ENCODE measurements around the gene TGFBR3. TPM values are rescaled to one million over a fixed set of nuclear protein-coding genes. Genes with fewer than 3 reads are reported as not detected.
"Not testable (repeated sequence)": the region's sequence is repeated elsewhere in the genome, so short reads cannot be mapped to it uniquely, and the experiment has no call there.

TGFBR3 gene
- total and polyA plus RNA-seq, 9 of the 15 experiments (the other 6 are each of a cell fraction or from before 2014, with no cell fraction given), result 3.6 to 32.4 (median 15.6) TPM

DNA sequence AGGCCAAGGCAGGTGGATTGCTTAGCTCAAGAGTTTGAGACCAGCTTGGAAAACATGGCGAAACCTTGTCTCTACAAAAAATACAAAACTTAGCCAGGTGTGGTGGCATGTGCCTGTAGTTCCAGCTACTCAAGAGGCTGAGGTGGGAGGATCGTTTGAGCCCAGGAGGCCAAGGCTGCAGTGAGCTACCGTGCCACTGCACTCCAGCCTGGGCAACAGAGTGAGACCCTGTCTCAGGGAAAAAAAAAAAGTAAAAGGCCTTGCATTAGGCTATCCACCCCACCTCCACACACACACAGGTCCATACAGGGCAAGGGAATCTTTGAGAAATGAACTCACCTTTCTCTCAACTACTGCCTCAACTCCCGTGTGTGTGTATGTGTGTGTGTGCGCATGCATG lies 33.9 kb downstream of the TGFBR3 start:
- H3K9me1 ChIP-seq (ENCODE audit: control insufficient read depth, insufficient read depth, low read length); intact Hi-C loops (cut with micrococcal nuclease); H3K4me1 ChIP-seq (replicated peaks in 1 of 2; ENCODE audit: control insufficient read depth in 2 of 2, insufficient read depth in 2 of 2, low read length in 2 of 2); H3K27ac ChIP-seq (ENCODE audit: extremely low read depth, low read depth, low read length); H3K4me3 ChIP-seq; H2AFZ ChIP-seq (ENCODE audit: low read depth, low read length); H3K36me3 ChIP-seq (ENCODE audit: control insufficient read depth, insufficient read depth, low read length); H3K9ac ChIP-seq (ENCODE audit: insufficient read depth in 1 of 2, low read depth in 2 of 2, low read length in 2 of 2); BruUV-seq (replicated peaks); in situ Hi-C loops (cut with MboI); H3K79me2 ChIP-seq (ENCODE audit: control insufficient read depth, insufficient read depth, low read length); H3K9me3 ChIP-seq (replicated peaks; ENCODE audit: control insufficient read depth, insufficient read depth, low read depth, low read length); FAIRE-seq; H3K27me3 ChIP-seq (ENCODE audit: control insufficient read depth in 2 of 2, insufficient read depth in 2 of 2, low read length in 2 of 2); DNase-seq (ENCODE audit: extremely low read depth in 1 of 4, low spot score in 3 of 4); ATAC-seq; H4K20me1 ChIP-seq (replicated peaks; ENCODE audit: control insufficient read depth, insufficient read depth, low read length); CTCF ChIA-PET (ENCODE audit: low intra/inter-chr PET ratio); H3K4me2 ChIP-seq (ENCODE audit: insufficient read depth, low read length): not testable (repeated sequence)
- 65% methylated on average over 5 of the region's 5 CpGs for WGBS (ENCODE audit: insufficient coverage, low coverage, missing lambda C conversion rate)
- POLR2A ChIA-PET, result interaction anchor here (0.6 to 1.1 kb wide), 3 partner anchors 10 to 165 kb away, joined by 3 to 5 read pairs (median 4); no protein-coding TSS in a partner anchor
- peak; percentile 74 for TF ChIP-seq ZNF121 (CRISPR knock-in tag; conservative IDR thresholded peaks at IDR 0.05)

- H4K20me1 ChIP-seq (replicated peaks; ENCODE audit: control insufficient read depth, insufficient read depth, low read length), result no peaks in the 10 kb centered on the region
- H3K4me1 ChIP-seq (replicated peaks in 1 of 2; ENCODE audit: control insufficient read depth in 2 of 2, insufficient read depth in 2 of 2, low read length in 2 of 2), result peaks cover 0 to 3% of the 10 kb centered on the region in 2 experiments; a peak in 1 of 5 replicates
- H3K9ac ChIP-seq (ENCODE audit: insufficient read depth in 1 of 2, low read depth in 2 of 2, low read length in 2 of 2), result no peak overlapping the region
- ChIA-PET POLR2A (interaction anchor here (1.0 kb wide), 1 partner anchor 17 kb away, joined by 5 read pairs; no protein-coding TSS in a partner anchor), CTCF (ENCODE audit: low intra/inter-chr PET ratio) (no interaction called here)
- H3K27me3 ChIP-seq (ENCODE audit: control insufficient read depth in 2 of 2, insufficient read depth in 2 of 2, low read length in 2 of 2), result no peaks in the 10 kb centered on the region
- no peak for FAIRE-seq
- no peaks in the 10 kb centered on the region for H3K9me3 ChIP-seq (replicated peaks; ENCODE audit: control insufficient read depth, insufficient read depth, low read depth, low read length)
- intact Hi-C loops (cut with micrococcal nuclease) (no loop called here), in situ Hi-C loops (cut with MboI) (no loop called here)
- no peaks in the 10 kb centered on the region for H3K9me1 ChIP-seq (ENCODE audit: control insufficient read depth, insufficient read depth, low read length)
- H3K4me3 ChIP-seq, result no peak overlapping the region
- peak; percentile 28 for TF ChIP-seq PRDM10 (IDR thresholded peaks at IDR 0.05; ENCODE audit: partially characterized antibody)
- no peak for TF ChIP-seq TFAM (CRISPR knock-in tag; conservative IDR thresholded peaks at IDR 0.05)
- no peak for TF ChIP-seq CEBPG (CRISPR knock-in tag; IDR thresholded peaks at IDR 0.05)
- TF ChIP-seq CEBPG (tag; conservative IDR thresholded peaks at IDR 0.05 in 1 of 2, IDR thresholded peaks at IDR 0.05 in 1 of 2), result peak in 1 of 2 experiments; percentile 46; a peak in 1 of 4 replicates
- no peak for TF ChIP-seq IRF2 (CRISPR knock-in tag; IDR thresholded peaks at IDR 0.05)
- TF ChIP-seq L3MBTL2 (IDR thresholded peaks at IDR 0.05), result peak; percentile 63
- TF ChIP-seq NFIC (IDR thresholded peaks at IDR 0.05), result peak; percentile 42
- no peak overlapping the region for H3K4me2 ChIP-seq (ENCODE audit: insufficient read depth, low read length)
- no peaks in the 10 kb centered on the region for H3K36me3 ChIP-seq (ENCODE audit: control insufficient read depth, insufficient read depth, low read length)
- BruUV-seq (replicated peaks), result no TSS peak
- peak; percentile 57; the same call in 1 of the 3 replicates for ATAC-seq
- H2AFZ ChIP-seq (ENCODE audit: low read depth, low read length), result no peak overlapping the region; the same call in 1 of the 2 replicates
- no peak overlapping the region for H3K27ac ChIP-seq (ENCODE audit: extremely low read depth, low read depth, low read length)
- peak in 1 of 4 experiments; percentile 13 for DNase-seq (ENCODE audit: extremely low read depth in 1 of 4, low spot score in 3 of 4)
- H3K79me2 ChIP-seq (ENCODE audit: control insufficient read depth, insufficient read depth, low read length), result peaks cover 2% of the 10 kb centered on the region; the same call in 1 of the 3 replicates
- WGBS (ENCODE audit: insufficient coverage, low coverage, missing lambda C conversion rate), result 48% methylated on average over 13 of the region's 13 CpGs
Observed at GRCh38 chr1:91851130-91852010, 34.6 kb downstream of the TGFBR3 start.
